ENCODE results near the gene APLF.

- TF ChIP-seq CTCF (conservative IDR thresholded peaks at IDR 0.05; ENCODE audit: low read length), result no peak
- TF ChIP-seq EZH2phosphoT487 (IDR thresholded peaks at IDR 0.05; ENCODE audit: borderline replicate concordance, low read depth, low read length), result no peak
Observed at GRCh38 chr2:68458981-68459380, 8.4 kb upstream of the APLF start.

Data from OCI-LY7 (cell line).